Measurements from ENCODE around the gene LMBR1L. TPM values are rescaled to one million over a fixed set of nuclear protein-coding genes. Genes with fewer than 3 reads are reported as not detected.
"Not testable (repeated sequence)": the region's sequence is repeated elsewhere in the genome, so short reads cannot be mapped to it uniquely, and the experiment has no call there.

The LMBR1L gene
- total RNA-seq, 2 experiments from 2014 or later: 43.5 to 50.9 TPM

DNA sequence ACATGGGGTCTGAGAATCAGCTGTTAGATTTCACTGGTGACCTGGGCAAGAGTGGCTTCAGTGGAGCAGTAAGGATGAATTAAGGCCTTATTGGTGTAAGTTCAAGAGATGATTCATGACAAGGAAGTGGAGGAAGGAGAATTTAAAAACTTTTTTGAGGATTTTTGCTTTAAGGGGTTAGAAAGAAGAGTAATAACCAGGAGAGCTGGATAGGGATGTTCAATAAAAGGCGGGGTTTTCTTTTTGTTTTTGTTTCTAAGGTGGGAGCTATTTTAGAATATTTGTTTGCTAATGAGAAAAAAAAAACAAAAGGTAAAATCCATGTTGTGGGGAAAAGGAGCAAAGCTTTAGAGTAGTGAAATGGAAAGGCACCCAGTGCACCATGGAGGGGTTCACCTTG, 35.8 kb upstream of the LMBR1L start:
- no peak overlapping the region for H3K4me3 Mint-ChIP-seq
- DNase-seq (no peak), ATAC-seq (no peak)
- TF ChIP-seq, protein P1, sequence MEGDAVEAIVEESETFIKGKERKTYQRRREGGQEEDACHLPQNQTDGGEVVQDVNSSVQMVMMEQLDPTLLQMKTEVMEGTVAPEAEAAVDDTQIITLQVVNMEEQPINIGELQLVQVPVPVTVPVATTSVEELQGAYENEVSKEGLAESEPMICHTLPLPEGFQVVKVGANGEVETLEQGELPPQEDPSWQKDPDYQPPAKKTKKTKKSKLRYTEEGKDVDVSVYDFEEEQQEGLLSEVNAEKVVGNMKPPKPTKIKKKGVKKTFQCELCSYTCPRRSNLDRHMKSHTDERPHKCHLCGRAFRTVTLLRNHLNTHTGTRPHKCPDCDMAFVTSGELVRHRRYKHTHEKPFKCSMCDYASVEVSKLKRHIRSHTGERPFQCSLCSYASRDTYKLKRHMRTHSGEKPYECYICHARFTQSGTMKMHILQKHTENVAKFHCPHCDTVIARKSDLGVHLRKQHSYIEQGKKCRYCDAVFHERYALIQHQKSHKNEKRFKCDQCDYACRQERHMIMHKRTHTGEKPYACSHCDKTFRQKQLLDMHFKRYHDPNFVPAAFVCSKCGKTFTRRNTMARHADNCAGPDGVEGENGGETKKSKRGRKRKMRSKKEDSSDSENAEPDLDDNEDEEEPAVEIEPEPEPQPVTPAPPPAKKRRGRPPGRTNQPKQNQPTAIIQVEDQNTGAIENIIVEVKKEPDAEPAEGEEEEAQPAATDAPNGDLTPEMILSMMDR (IDR thresholded peaks at IDR 0.05): no peak
- H3K27me3 Mint-ChIP-seq: no peaks in the 10 kb centered on the region
- intact Hi-C loops (cut with micrococcal nuclease): no loop called here
- POLR2A ChIA-PET: interaction anchor here (0.7 to 4.5 kb wide), 2 partner anchors 15 to 126 kb away, joined by 5 to 26 read pairs; partner anchors contain the start of gene TUBA1B
- H3K9me3 Mint-ChIP-seq: no peaks in the 10 kb centered on the region
- CTCF ChIA-PET: no interaction called here
- H3K36me3 Mint-ChIP-seq (ENCODE audit: low read depth): peaks cover 3% of the 10 kb centered on the region
- H3K27ac Mint-ChIP-seq: no peak overlapping the region
- peaks cover 2% of the 10 kb centered on the region for H3K4me1 Mint-ChIP-seq (ENCODE audit: low read depth)

DNA sequence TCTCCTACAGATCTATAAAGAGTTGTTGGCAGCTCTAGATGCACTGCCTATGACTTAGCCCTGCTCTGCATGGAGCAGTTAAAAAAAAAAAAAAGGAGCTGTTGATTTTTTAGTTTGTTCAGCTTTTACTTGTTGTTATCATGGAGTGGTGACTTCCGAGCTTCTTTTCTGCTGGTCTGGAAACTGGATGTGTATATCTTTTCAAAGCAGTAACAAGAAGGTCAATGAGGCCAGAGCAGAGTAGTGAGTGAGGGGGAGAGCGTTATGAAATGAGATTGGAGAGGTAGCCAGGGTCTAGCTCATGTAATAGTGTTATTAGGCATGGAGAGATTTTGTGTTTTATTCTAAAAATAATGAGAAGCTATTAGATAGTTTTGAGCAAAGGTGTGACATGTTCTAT, 33.7 kb upstream of the LMBR1L start:
- ATAC-seq (no peak), DNase-seq (no peak)
- TF ChIP-seq, protein P1 (IDR thresholded peaks at IDR 0.05): no peak
- intact Hi-C loops (cut with micrococcal nuclease): no loop called here
- Mint-ChIP-seq H3K9me3 (no peaks in the 10 kb centered on the region), H3K36me3 (ENCODE audit: low read depth) (peaks cover 5% of the 10 kb centered on the region), H3K27me3 (no peaks in the 10 kb centered on the region), H3K4me1 (ENCODE audit: low read depth) (peaks cover 3% of the 10 kb centered on the region), H3K4me3 (no peak overlapping the region), H3K27ac (no peak overlapping the region)
- ChIA-PET CTCF (interaction anchor here (2.2 kb wide), 1 partner anchor 56 kb away, joined by 11 read pairs; no protein-coding TSS in a partner anchor), POLR2A (interaction anchor here (0.6 to 1.1 kb wide), 2 partner anchors 12 to 13 kb away, joined by 4 to 5 read pairs; partner anchors contain the start of gene TUBA1B)

GRCh38 chr12:49138999-49139398, 28.4 kb upstream of the LMBR1L start:
- H3K4me1 Mint-ChIP-seq (ENCODE audit: low read depth): peaks cover 4% of the 10 kb centered on the region
- peaks cover 5% of the 10 kb centered on the region for H3K36me3 Mint-ChIP-seq (ENCODE audit: low read depth)
- ChIA-PET CTCF (interaction anchor here (1.8 kb wide), 1 partner anchor 51 kb away, joined by 6 read pairs; no protein-coding TSS in a partner anchor), POLR2A (interaction anchor here (1.8 kb wide), 1 partner anchor 9 kb away, joined by 15 read pairs; the partner anchor contains the start of gene TUBA1B)
- no peaks in the 10 kb centered on the region for H3K9me3 Mint-ChIP-seq
- ATAC-seq (no peak), DNase-seq (no peak)
- TF ChIP-seq, protein P1 (IDR thresholded peaks at IDR 0.05): no peak
- H3K27me3 Mint-ChIP-seq: no peaks in the 10 kb centered on the region
- no peak overlapping the region for H3K27ac Mint-ChIP-seq
- H3K4me3 Mint-ChIP-seq: no peak overlapping the region
- intact Hi-C loops (cut with micrococcal nuclease): no loop called here

DNA sequence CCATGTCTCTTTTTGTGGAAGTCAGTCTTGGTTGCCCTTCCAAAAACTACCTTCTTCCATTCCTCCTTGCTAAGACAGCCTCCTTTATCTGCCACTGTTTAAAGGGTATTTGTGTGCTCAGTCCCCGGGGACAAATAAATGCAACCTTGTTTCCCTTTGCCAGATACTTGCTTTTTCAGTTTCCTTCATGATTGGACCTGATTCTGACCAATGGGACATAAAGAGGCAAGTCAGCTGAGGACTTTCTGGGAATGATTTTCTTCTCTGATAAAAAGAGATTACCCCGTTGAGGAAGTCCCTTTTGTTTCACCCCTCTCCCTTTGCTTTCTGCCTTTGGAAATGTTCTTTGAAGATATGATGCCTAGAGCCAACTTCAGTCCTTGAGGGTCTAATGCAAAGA, 27.9 kb upstream of the LMBR1L start:
- peaks cover 4% of the 10 kb centered on the region for H3K4me1 Mint-ChIP-seq (ENCODE audit: low read depth)
- H3K27me3 Mint-ChIP-seq: no peaks in the 10 kb centered on the region
- H3K9me3 Mint-ChIP-seq: no peaks in the 10 kb centered on the region
- H3K36me3 Mint-ChIP-seq (ENCODE audit: low read depth): peaks cover 7% of the 10 kb centered on the region
- intact Hi-C loops (cut with micrococcal nuclease): no loop called here
- TF ChIP-seq, protein P1 (IDR thresholded peaks at IDR 0.05): no peak
- ATAC-seq (no peak), DNase-seq (no peak)
- no peak overlapping the region for H3K4me3 Mint-ChIP-seq
- H3K27ac Mint-ChIP-seq: no peak overlapping the region
- ChIA-PET CTCF (interaction anchor here (1.8 kb wide), 1 partner anchor 50 kb away, joined by 6 read pairs; no protein-coding TSS in a partner anchor), POLR2A (no interaction called here)

DNA sequence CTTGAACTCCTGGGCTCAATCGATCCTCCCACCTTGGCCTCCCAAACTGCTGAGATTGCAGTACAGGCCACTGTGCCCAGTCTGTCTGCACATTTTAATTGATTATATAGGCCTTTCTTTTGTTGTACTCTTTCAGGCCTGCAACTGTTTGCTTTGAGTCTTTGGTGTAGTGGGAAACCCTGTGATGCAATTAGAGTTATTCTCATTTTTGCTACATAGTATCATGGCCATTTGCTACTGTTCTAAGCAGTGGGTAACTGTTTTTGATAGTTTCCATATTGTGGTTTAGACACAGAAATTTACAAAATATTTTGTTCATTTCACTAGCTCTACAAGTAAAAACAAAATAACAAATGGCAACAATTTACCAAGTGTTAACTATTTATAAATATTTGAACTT, 26.8 kb upstream of the LMBR1L start:
- no peak overlapping the region for H3K27ac Mint-ChIP-seq
- peaks cover 7% of the 10 kb centered on the region for H3K36me3 Mint-ChIP-seq (ENCODE audit: low read depth)
- DNase-seq (no peak), ATAC-seq (no peak)
- H3K27me3 Mint-ChIP-seq: no peaks in the 10 kb centered on the region
- no peak overlapping the region for H3K4me3 Mint-ChIP-seq
- ChIA-PET CTCF (interaction anchor here (1.8 kb wide), 1 partner anchor 49 kb away, joined by 6 read pairs; no protein-coding TSS in a partner anchor), POLR2A (no interaction called here)
- peaks cover 13% of the 10 kb centered on the region for H3K4me1 Mint-ChIP-seq (ENCODE audit: low read depth)
- intact Hi-C loops (cut with micrococcal nuclease): no loop called here
- TF ChIP-seq, protein P1 (IDR thresholded peaks at IDR 0.05): no peak
- H3K9me3 Mint-ChIP-seq: no peaks in the 10 kb centered on the region

- DNase-seq; intact Hi-C loops (cut with micrococcal nuclease); H3K4me3 Mint-ChIP-seq; H3K27me3 Mint-ChIP-seq; H3K36me3 Mint-ChIP-seq (ENCODE audit: low read depth); H3K27ac Mint-ChIP-seq; POLR2A ChIA-PET; ATAC-seq; H3K9me3 Mint-ChIP-seq: not testable (repeated sequence)
- CTCF ChIA-PET: interaction anchor here (1.8 kb wide), 1 partner anchor 49 kb away, joined by 6 read pairs; no protein-coding TSS in a partner anchor
- peaks cover 14% of the 10 kb centered on the region for H3K4me1 Mint-ChIP-seq (ENCODE audit: low read depth)
These were observed 26.4 kb upstream of the LMBR1L start for GRCh38 chr12:49136997-49137396.
